K562 (cell line): ENCODE results near the gene SOX11. TPM values are rescaled to one million over a fixed set of nuclear protein-coding genes. Genes with fewer than 3 reads are reported as not detected.

Source experiments
- ADNP ChIP-seq: fragments of 200-800 bp; sonication (Bioruptor generic); IDR thresholded peaks from 2 replicates; pipeline ENCODE4 v1.6.1; 2016; ENCODE audit warnings: missing genetic modification characterization, missing compliant biosample characterization
- CCNT2 ChIP-seq: IDR thresholded peaks from 2 replicates; pipeline ENCODE4 v1.6.1; 2011; ENCODE audit warnings: borderline replicate concordance, low read depth, mild to moderate bottlenecking, moderate library complexity, mixed read lengths, low read length; ENCODE audit not compliant: insufficient read length; ENCODE audit errors: extremely low read depth
- CHD7 ChIP-seq: fragments of 200-600 bp; sonication (generic); IDR thresholded peaks from one replicate; pipeline ENCODE4 v1.6.1; 2012; ENCODE audit warnings: mild to moderate bottlenecking, low read depth, low read length, inconsistent platforms
- CREB3L1 ChIP-seq: fragments of 450-650 bp; IDR thresholded peaks from 2 replicates; pipeline ENCODE4 v1.6.1; 2014; ENCODE audit warnings: low read depth, mild to moderate bottlenecking, moderate library complexity, borderline replicate concordance
- E2F6 ChIP-seq, 2 experiments: IDR thresholded peaks; 2 replicates each; pipeline ENCODE4 v1.6.1; 2011; ENCODE audit warnings: borderline replicate concordance in 1 of 2, control low read depth in 1 of 2, low read depth in 1 of 2, low read length in 1 of 2, mild to moderate bottlenecking in 1 of 2, mixed read lengths in 1 of 2, moderate library complexity in 1 of 2; ENCODE audit not compliant: insufficient read depth in 1 of 2, insufficient read length in 1 of 2, poor library complexity in 1 of 2, severe bottlenecking in 1 of 2; ENCODE audit errors: extremely low read depth in 1 of 2
- HES1 ChIP-seq: fragments of 450-650 bp; IDR thresholded peaks from 2 replicates; pipeline ENCODE4 v1.6.1; 2016; ENCODE audit warnings: low read depth, mild to moderate bottlenecking, moderate library complexity
- HOXB6 ChIP-seq: fragments of 250-450 bp; sonication (Bioruptor Pico); IDR thresholded peaks from 2 replicates; pipeline ENCODE4 v1.5.1; 2022; ENCODE audit warnings: mild to moderate bottlenecking, borderline replicate concordance
- SIN3A ChIP-seq, 2 experiments: fragments of 150-350 bp in 1 of 2; IDR thresholded peaks; 2 replicates each; pipeline ENCODE4 v1.6.1; 2011 to 2016; ENCODE audit warnings: borderline replicate concordance in 2 of 2, low read depth in 2 of 2, low read length in 2 of 2, mild to moderate bottlenecking in 2 of 2, moderate library complexity in 2 of 2; ENCODE audit not compliant: control insufficient read depth in 1 of 2
- polyA plus RNA-seq, 8 experiments: library from polyadenylated mRNA; depleted of rRNA in 4 of 8; stranded (reverse) in 5 of 8; unstranded in 3 of 8; fragments of >200 nt; fragmentation: Nextera tagmentation in 2 of 8; fragmentation: Illumina TruSeq in 1 of 8; extraction: Ambion mirVana in 2 of 8; extraction: Trizol in 1 of 8; gene quantifications; 2 replicates each; pipeline versions ENCODE4 v1.2.1 to v1.2.3, GENCODE V29; 2011 to 2014; ENCODE audit warnings: inconsistent platforms in 1 of 8, missing spikeins in 1 of 8
- total RNA-seq, 7 experiments: library from RNA; depleted of rRNA in 6 of 7; stranded (reverse); fragments of >200 nt in 6 of 7; fragmentation: Illumina TruSeq in 2 of 7; extraction: Trizol in 2 of 7; gene quantifications; 2 replicates each; pipeline versions ENCODE4 v1.2.1 to v1.2.3, GENCODE V29; 2011 to 2021; ENCODE audit warnings: low replicate concordance in 1 of 7

SOX11 gene
- total and polyA plus RNA-seq, 9 of the 15 experiments (the other 6 are each of a cell fraction or from before 2014, with no cell fraction given) = 0.02 TPM; not detected in 8

GRCh38 chr2:5686536-5686935, 5.6 kb upstream of the SOX11 start (continued):
- TF ChIP-seq CCNT2 = no peak
- TF ChIP-seq HES1 = no peak
- TF ChIP-seq CREB3L1 = no peak
- no peak for TF ChIP-seq E2F6 (IDR thresholded peaks at IDR 0.05; ENCODE audit: borderline replicate concordance in 1 of 2, extremely low read depth in 1 of 2, insufficient read depth in 1 of 2, insufficient read length in 1 of 2, low read depth in 1 of 2, low read length in 1 of 2, poor library complexity in 1 of 2, severe bottlenecking in 1 of 2)
- TF ChIP-seq ADNP = no peak
- TF ChIP-seq CHD7 = no peak
- TF ChIP-seq SIN3A (IDR thresholded peaks at IDR 0.05; ENCODE audit: borderline replicate concordance in 2 of 2, control insufficient read depth in 1 of 2, low read depth in 2 of 2, low read length in 2 of 2) = no peak
- TF ChIP-seq HOXB6 (CRISPR knock-in tag) = no peak
